Mesothelial cell of epicardium (in vitro differentiated cells): ENCODE results near the gene HBA2. TPM values are rescaled to one million over a fixed set of nuclear protein-coding genes. Genes with fewer than 3 reads are reported as not detected.
"Not testable (repeated sequence)": the region's sequence is repeated elsewhere in the genome, so short reads cannot be mapped to it uniquely, and the experiment has no call there.

ENCODE experiments used
- DNase-seq, 2 experiments: peaks; one replicate each; pipeline ENCODE4 v3.0.0; 2021; ENCODE audit warnings: low spot score in 2 of 2; ENCODE audit not compliant: unreplicated experiment in 2 of 2
- H3K27ac Mint-ChIP-seq: 2 replicates; pipeline ENCODE4 v1.8.0; 2021; ENCODE audit warnings: mixed read lengths
- H3K27me3 Mint-ChIP-seq: 2 replicates; pipeline ENCODE4 v1.8.0; 2021; ENCODE audit warnings: low read depth, mixed read lengths
- H3K36me3 Mint-ChIP-seq: 2 replicates; pipeline ENCODE4 v1.8.0; 2021; ENCODE audit warnings: mixed read lengths
- H3K4me1 Mint-ChIP-seq: 2 replicates; pipeline ENCODE4 v1.8.0; 2021; ENCODE audit warnings: mixed read lengths
- H3K4me3 Mint-ChIP-seq: 2 replicates; pipeline ENCODE4 v1.8.0; 2021; ENCODE audit warnings: mild to moderate bottlenecking, moderate library complexity, mixed read lengths
- H3K9me3 Mint-ChIP-seq: 2 replicates; pipeline ENCODE4 v1.8.0; 2021; ENCODE audit warnings: mixed read lengths
- total RNA-seq: library from RNA; stranded (reverse); gene quantifications from 3 replicates; pipeline ENCODE4 v1.2.1, GENCODE V29; 2021
- TF ChIP-seq, protein P1 (sequence below): fragments of 200-600 bp; sonication (generic); IDR thresholded peaks from one replicate; pipeline ENCODE4 v1.5.0; 2021; ENCODE audit warnings: antibody characterized with exemption; ENCODE audit not compliant: unreplicated experiment

The HBA2 gene
- total RNA-seq, 1 donor from 2014 or later = not detected

DNA sequence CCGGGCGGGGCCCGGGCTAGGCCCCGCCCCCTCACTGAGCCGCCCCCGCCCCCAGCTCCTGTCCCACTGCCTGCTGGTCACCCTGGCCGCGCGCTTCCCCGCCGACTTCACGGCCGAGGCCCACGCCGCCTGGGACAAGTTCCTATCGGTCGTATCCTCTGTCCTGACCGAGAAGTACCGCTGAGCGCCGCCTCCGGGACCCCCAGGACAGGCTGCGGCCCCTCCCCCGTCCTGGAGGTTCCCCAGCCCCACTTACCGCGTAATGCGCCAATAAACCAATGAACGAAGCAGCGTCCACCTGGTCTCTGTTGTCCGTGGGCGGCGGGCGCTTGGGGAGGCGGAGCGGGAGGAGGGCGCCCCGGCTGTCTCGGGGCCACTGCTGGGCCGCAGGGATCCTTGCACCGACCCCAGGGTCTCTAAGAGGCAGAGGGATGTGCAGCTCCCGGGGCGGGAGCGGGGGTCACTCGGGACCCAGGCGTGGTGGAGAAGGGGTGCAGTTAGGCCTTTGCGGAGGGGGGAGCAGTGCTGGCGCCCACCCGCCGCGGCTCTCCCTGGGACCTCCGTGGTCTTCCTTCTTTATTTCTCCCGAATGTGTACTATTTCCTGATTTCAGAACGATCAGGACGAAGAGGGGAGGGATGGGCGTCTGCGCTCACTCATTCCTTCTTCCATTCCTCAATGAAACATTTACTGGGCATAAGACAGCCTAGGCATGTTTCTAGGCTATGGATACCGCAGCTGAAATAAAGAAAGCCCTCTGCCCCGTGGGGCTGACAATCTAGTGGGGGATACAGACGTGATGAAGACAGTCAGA, 18.3 kb upstream of the HBA2 start:
- H3K9me3 Mint-ChIP-seq = no peaks in the 10 kb centered on the region
- H3K27me3 Mint-ChIP-seq = peaks cover 68% of the 10 kb centered on the region

DNA sequence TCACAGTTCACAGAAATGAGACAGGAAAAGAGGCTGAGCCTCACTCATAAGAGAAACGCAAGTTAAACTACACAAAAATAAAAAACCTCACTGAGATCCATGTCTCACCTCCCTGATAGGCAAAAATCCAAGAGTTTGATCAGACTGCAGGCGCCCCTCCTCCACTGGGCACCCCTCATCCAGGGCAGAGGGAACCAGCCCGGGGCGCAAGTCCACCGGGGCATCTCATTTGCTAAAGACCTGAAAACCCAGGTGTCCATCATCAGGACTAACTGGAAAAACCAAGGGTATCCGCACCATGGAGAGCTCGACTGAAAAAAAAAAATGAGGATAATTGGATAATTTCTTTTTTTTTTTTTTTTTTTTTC, 17.7 kb upstream of the HBA2 start:
- Mint-ChIP-seq H3K36me3 (no peaks in the 10 kb centered on the region), H3K27me3 (peaks cover 70% of the 10 kb centered on the region), H3K4me1 (peaks cover 6% of the 10 kb centered on the region), H3K27ac (no peak overlapping the region), H3K4me3 (peak overlapping the region; percentile 65), H3K9me3 (no peaks in the 10 kb centered on the region)
- DNase-seq = no peak
- TF ChIP-seq, protein P1, sequence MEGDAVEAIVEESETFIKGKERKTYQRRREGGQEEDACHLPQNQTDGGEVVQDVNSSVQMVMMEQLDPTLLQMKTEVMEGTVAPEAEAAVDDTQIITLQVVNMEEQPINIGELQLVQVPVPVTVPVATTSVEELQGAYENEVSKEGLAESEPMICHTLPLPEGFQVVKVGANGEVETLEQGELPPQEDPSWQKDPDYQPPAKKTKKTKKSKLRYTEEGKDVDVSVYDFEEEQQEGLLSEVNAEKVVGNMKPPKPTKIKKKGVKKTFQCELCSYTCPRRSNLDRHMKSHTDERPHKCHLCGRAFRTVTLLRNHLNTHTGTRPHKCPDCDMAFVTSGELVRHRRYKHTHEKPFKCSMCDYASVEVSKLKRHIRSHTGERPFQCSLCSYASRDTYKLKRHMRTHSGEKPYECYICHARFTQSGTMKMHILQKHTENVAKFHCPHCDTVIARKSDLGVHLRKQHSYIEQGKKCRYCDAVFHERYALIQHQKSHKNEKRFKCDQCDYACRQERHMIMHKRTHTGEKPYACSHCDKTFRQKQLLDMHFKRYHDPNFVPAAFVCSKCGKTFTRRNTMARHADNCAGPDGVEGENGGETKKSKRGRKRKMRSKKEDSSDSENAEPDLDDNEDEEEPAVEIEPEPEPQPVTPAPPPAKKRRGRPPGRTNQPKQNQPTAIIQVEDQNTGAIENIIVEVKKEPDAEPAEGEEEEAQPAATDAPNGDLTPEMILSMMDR = no peak

More for the DNA sequence above, 18.3 kb upstream of the HBA2 start:
- no peak overlapping the region for H3K27ac Mint-ChIP-seq
- no peaks in the 10 kb centered on the region for H3K36me3 Mint-ChIP-seq
- TF ChIP-seq, protein P1 = no peak
- peak overlapping the region; percentile 65 for H3K4me3 Mint-ChIP-seq
- no peak for DNase-seq
- H3K4me1 Mint-ChIP-seq = peaks cover 8% of the 10 kb centered on the region

DNA sequence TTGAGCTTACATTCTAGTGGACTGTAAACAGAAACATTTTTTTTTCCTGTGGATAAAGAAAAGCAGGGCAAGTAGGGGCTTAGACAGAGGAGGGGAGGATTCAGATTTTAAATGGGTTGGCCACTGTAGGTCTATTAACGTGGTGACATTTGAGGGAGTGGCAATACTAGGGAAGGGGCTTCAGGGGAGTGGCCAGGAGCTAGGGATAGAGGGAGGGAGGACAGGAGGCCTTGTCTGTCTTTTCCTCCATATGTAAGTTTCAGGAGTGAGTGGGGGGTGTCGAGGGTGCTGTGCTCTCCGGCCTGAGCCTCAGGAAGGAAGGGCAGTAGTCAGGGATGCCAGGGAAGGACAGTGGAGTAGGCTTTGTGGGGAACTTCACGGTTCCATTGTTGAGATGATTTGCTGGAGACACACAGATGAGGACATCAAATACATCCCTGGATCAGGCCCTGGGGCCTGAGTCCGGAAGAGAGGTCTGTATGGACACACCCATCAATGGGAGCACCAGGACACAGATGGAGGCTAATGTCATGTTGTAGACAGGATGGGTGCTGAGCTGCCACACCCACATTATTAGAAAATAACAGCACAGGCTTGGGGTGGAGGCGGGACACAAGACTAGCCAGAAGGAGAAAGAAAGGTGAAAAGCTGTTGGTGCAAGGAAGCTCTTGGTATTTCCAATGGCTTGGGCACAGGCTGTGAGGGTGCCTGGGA, 13.4 kb upstream of the HBA2 start:
- peaks cover 75% of the 10 kb centered on the region for H3K27me3 Mint-ChIP-seq
- H3K27ac Mint-ChIP-seq = no peak overlapping the region
- no peak overlapping the region for H3K4me3 Mint-ChIP-seq
- TF ChIP-seq, protein P1 = no peak
- H3K9me3 Mint-ChIP-seq = no peaks in the 10 kb centered on the region
- H3K4me1 Mint-ChIP-seq = peaks cover 6% of the 10 kb centered on the region
- no peak for DNase-seq
- H3K36me3 Mint-ChIP-seq = no peaks in the 10 kb centered on the region

DNA sequence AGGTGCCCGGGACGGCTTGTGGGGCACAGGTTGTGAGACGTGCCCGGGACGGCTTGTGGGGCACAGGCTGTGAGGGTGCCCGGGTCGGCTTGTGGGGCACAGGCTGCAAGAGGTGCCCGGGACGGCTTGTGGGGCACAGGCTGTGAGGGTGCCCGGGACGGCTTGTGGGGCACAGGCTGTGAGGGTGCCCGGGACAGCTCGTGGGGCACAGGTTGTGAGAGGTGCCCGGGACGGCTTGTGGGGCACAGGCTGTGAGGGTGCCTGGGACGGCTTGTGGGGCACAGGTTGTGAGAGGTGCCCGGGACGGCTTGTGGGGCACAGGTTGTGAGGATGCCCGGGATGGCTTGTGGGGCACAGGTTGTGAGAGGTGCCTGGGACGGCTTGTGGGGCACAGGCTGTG, 12.4 kb upstream of the HBA2 start:
- DNase-seq, H3K9me3 Mint-ChIP-seq, H3K36me3 Mint-ChIP-seq, H3K4me3 Mint-ChIP-seq, H3K27ac Mint-ChIP-seq, H3K4me1 Mint-ChIP-seq: not testable (repeated sequence)
- H3K27me3 Mint-ChIP-seq = peaks cover 70% of the 10 kb centered on the region

DNA sequence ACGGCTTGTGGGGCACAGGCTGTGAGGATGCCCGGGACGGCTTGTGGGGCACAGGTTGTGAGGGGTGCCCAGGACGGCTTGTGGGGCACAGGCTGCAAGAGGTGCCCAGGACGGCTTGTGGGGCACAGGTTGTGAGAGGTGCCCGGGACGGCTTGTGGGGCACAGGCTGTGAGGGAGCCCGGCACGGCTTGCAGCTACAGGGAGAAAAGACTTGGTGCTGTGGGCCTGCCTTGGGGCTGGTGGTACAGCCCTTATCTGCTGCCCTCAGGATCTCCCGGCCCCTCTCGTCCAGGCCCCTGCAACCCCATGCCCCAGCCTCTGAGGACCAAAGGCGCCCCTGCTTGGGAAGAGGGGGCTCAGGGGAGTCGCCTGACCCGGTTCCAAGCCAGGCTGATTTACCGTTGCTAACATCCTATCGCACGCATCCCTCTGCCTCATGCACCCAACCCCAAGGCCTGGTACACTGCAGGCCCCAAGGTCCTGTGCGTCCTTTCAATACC, 11.9 kb upstream of the HBA2 start:
- DNase-seq = no peak
- no peak overlapping the region for H3K4me3 Mint-ChIP-seq
- H3K4me1 Mint-ChIP-seq = no peaks in the 10 kb centered on the region
- no peaks in the 10 kb centered on the region for H3K36me3 Mint-ChIP-seq
- H3K9me3 Mint-ChIP-seq = no peaks in the 10 kb centered on the region
- peaks cover 71% of the 10 kb centered on the region for H3K27me3 Mint-ChIP-seq
- TF ChIP-seq, protein P1 = no peak
- no peak overlapping the region for H3K27ac Mint-ChIP-seq
